Natural killer cell (primary cell): Measurements from ENCODE around the gene F12. TPM values are rescaled to one million over a fixed set of nuclear protein-coding genes. Genes with fewer than 3 reads are reported as not detected.

Source experiments
- ATAC-seq, 3 donors: fragments of 150-1000 bp in 2 of 3; fragments of 200-7000 bp in 1 of 3; cut with Tn5 transposase; 1 replicate in 1 of 3; 2 replicates in 2 of 3; pipeline ENCODE4 v1.10.0; 2021; ENCODE audit warnings: mild to moderate bottlenecking in 2 of 3, moderate library complexity in 2 of 3
- DNase-seq, 2 donors: peaks; one replicate each; pipeline versions ENCODE4 v3.0.0 to v3.0.0-alpha.2; 2013 to 2021; ENCODE audit warnings: mixed read lengths in 1 of 2
- H3K27ac ChIP-seq: one replicate; pipeline ENCODE4 v1.5.1; 2013; ENCODE audit warnings: mild to moderate bottlenecking, low read length
- H3K27me3 ChIP-seq: one replicate; pipeline ENCODE4 v1.6.1; 2013; ENCODE audit warnings: low read length; ENCODE audit not compliant: control insufficient read depth, insufficient read depth
- H3K36me3 ChIP-seq: one replicate; pipeline ENCODE4 v1.6.1; 2013; ENCODE audit warnings: low read length; ENCODE audit not compliant: control insufficient read depth, insufficient read depth
- H3K4me1 ChIP-seq: one replicate; pipeline ENCODE4 v1.6.1; 2013; ENCODE audit warnings: low read length; ENCODE audit not compliant: control insufficient read depth, insufficient read depth
- H3K4me3 ChIP-seq: one replicate; pipeline ENCODE4 v1.5.1; 2013; ENCODE audit warnings: low read length
- H3K9me3 ChIP-seq: one replicate; pipeline ENCODE4 v1.6.1; 2013; ENCODE audit warnings: low read length; ENCODE audit not compliant: control insufficient read depth, insufficient read depth
- H3K27ac Mint-ChIP-seq, 2 donors: one replicate each; pipeline ENCODE4 v1.8.0; 2022; ENCODE audit warnings: mild to moderate bottlenecking in 2 of 2, mixed read lengths in 2 of 2, moderate library complexity in 1 of 2
- H3K27me3 Mint-ChIP-seq, 2 donors: one replicate each; pipeline ENCODE4 v1.8.0; 2022; ENCODE audit warnings: low read depth in 2 of 2, mixed read lengths in 2 of 2
- H3K36me3 Mint-ChIP-seq: one replicate; pipeline ENCODE4 v1.8.0; 2022; ENCODE audit warnings: mixed read lengths
- H3K4me1 Mint-ChIP-seq, 2 donors: one replicate each; pipeline ENCODE4 v1.8.0; 2022; ENCODE audit warnings: mixed read lengths in 2 of 2
- H3K4me3 Mint-ChIP-seq: one replicate; pipeline ENCODE4 v1.8.0; 2022; ENCODE audit warnings: mild to moderate bottlenecking, moderate library complexity, mixed read lengths
- H3K9me3 Mint-ChIP-seq, 2 donors: one replicate each; pipeline ENCODE4 v1.8.0; 2022; ENCODE audit warnings: mixed read lengths in 2 of 2
- WGBS: methylation state at CpG from one replicate; pipeline ENCODE4 v1.1.7; 2013; ENCODE audit warnings: missing lambda C conversion rate; ENCODE audit not compliant: insufficient coverage; 5-methylcytosine and 5-hydroxymethylcytosine counted together
- intact Hi-C: fragments of 100-400 bp; cut with micrococcal nuclease; formaldehyde crosslinking; loops from one replicate; pipeline ENCODE4 v1.14.2; 2022
- total RNA-seq, 4 donors: library from RNA; stranded (reverse); fragments of 120-200 nt in 1 of 4; gene quantifications; one replicate each; pipeline versions ENCODE4 v1.2.3 to v1.2.4, GENCODE V29; 2013 to 2022
- TF ChIP-seq, protein P1 (sequence below): fragments of 200-600 bp; IDR thresholded peaks from one replicate; pipeline ENCODE4 v1.8.0; 2022; ENCODE audit warnings: antibody characterized with exemption

The F12 gene
- total RNA-seq, 3 donors from 2014 or later (not counting 1 experiment from before 2014, with no cell fraction given) = 0.66 to 1.7 (median 0.93) TPM

DNA sequence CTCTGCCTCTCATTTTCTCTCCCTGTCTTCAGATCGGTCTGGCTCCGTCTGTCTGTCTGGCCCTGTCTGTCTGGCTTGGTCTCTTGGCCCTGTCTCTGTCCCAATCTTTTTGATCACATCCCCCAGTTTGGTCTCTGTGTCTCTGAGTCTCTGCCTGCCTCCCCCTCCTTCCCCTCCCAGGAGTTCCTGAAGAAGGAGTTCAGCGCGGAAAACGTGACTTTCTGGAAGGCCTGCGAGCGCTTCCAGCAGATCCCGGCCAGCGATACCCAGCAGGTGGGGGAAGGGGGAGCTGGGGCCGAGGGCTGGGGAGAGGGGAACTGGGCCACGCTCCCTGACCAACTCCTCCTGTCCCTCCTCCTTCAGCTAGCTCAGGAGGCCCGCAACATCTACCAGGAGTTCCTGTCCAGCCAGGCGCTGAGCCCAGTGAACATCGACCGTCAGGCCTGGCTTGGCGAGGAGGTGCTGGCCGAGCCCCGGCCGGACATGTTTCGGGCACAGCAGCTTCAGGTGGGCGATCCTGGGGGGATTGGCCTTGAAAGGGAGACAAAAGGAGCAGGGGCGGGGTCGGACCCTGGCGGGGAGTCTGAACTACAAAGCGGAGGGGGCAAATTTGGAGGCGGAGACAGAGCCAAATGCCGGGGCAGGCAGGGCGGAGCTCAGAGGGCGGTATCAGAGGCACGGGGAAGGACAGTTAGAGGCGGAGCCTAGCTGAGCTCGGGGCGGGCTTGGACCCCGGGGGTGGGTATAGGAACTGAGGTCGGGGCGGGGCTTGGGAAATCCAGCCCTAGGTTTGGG is 42.6 kb downstream of the F12 start:
- TF ChIP-seq, protein P1, sequence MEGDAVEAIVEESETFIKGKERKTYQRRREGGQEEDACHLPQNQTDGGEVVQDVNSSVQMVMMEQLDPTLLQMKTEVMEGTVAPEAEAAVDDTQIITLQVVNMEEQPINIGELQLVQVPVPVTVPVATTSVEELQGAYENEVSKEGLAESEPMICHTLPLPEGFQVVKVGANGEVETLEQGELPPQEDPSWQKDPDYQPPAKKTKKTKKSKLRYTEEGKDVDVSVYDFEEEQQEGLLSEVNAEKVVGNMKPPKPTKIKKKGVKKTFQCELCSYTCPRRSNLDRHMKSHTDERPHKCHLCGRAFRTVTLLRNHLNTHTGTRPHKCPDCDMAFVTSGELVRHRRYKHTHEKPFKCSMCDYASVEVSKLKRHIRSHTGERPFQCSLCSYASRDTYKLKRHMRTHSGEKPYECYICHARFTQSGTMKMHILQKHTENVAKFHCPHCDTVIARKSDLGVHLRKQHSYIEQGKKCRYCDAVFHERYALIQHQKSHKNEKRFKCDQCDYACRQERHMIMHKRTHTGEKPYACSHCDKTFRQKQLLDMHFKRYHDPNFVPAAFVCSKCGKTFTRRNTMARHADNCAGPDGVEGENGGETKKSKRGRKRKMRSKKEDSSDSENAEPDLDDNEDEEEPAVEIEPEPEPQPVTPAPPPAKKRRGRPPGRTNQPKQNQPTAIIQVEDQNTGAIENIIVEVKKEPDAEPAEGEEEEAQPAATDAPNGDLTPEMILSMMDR = no peak
- H3K27ac Mint-ChIP-seq = peak overlapping the region in 1 of 2 donors; percentile 37
- no peak overlapping the region for H3K4me3 ChIP-seq
- peaks cover 25 to 51% of the 10 kb centered on the region in 2 donors for H3K4me1 Mint-ChIP-seq
- H3K27me3 ChIP-seq = no peaks in the 10 kb centered on the region
- no peaks in the 10 kb centered on the region for H3K36me3 Mint-ChIP-seq
- H3K9me3 Mint-ChIP-seq = no peaks in the 10 kb centered on the region
- DNase-seq (no peak), ATAC-seq (no peak)
- no peak overlapping the region for H3K4me3 Mint-ChIP-seq
- peaks cover 62% of the 10 kb centered on the region for H3K36me3 ChIP-seq
- no peaks in the 10 kb centered on the region for H3K9me3 ChIP-seq
- no peak overlapping the region for H3K27ac ChIP-seq
- intact Hi-C loops = no loop called here
- WGBS = 94% methylated on average over 34 of the region's 36 CpGs
- peaks cover 50% of the 10 kb centered on the region for H3K4me1 ChIP-seq
- H3K27me3 Mint-ChIP-seq = no peaks in the 10 kb centered on the region

DNA sequence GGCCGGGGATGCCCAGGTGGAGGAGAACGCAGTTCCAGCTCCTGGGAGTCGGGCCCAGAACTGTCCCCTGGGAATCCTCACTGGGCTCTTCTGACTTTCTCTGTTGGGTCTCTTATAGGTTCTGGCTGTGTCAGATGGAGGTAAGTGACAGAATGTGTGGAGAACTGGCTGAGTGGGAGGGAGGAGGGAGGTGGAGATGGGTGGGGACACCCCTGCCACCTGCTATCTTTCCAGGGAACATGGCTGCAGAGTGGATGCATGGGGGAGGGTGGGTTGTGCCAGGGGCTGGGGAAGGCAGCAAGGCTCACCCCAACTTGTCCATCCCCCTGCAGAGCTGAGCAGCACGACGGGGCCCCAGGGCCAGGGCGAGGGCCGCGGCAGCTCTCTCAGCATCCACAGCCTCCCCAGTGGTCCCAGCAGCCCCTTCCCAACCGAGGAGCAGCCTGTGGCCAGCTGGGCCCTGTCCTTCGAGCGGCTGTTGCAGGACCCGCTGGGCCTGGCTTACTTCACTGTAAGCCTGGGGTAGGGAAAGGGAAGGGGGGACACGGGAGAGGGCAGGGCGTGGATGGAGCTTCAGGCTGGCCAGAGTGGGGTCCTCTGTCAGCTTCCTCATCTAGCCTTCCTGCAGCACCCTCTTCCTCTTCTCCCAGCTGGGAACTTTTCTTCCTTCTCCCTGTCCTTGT is 43.4 kb downstream of the F12 start:
- peaks cover 50% of the 10 kb centered on the region for H3K4me1 ChIP-seq
- peaks cover 55% of the 10 kb centered on the region for H3K36me3 ChIP-seq
- no peaks in the 10 kb centered on the region for H3K9me3 ChIP-seq
- H3K27me3 ChIP-seq = no peaks in the 10 kb centered on the region
- no peak overlapping the region for H3K4me3 ChIP-seq
- ATAC-seq (no peak), DNase-seq (no peak)
- TF ChIP-seq, protein P1 = no peak
- H3K36me3 Mint-ChIP-seq = no peaks in the 10 kb centered on the region
- no peaks in the 10 kb centered on the region for H3K9me3 Mint-ChIP-seq
- H3K27ac Mint-ChIP-seq = peak overlapping the region in 1 of 2 donors; percentile 37
- H3K4me1 Mint-ChIP-seq = peaks cover 24 to 49% of the 10 kb centered on the region in 2 donors
- H3K4me3 Mint-ChIP-seq = no peak overlapping the region
- no peak overlapping the region for H3K27ac ChIP-seq
- WGBS = 97% methylated on average over 14 of the region's 14 CpGs
- no peaks in the 10 kb centered on the region for H3K27me3 Mint-ChIP-seq
- intact Hi-C loops = no loop called here

DNA sequence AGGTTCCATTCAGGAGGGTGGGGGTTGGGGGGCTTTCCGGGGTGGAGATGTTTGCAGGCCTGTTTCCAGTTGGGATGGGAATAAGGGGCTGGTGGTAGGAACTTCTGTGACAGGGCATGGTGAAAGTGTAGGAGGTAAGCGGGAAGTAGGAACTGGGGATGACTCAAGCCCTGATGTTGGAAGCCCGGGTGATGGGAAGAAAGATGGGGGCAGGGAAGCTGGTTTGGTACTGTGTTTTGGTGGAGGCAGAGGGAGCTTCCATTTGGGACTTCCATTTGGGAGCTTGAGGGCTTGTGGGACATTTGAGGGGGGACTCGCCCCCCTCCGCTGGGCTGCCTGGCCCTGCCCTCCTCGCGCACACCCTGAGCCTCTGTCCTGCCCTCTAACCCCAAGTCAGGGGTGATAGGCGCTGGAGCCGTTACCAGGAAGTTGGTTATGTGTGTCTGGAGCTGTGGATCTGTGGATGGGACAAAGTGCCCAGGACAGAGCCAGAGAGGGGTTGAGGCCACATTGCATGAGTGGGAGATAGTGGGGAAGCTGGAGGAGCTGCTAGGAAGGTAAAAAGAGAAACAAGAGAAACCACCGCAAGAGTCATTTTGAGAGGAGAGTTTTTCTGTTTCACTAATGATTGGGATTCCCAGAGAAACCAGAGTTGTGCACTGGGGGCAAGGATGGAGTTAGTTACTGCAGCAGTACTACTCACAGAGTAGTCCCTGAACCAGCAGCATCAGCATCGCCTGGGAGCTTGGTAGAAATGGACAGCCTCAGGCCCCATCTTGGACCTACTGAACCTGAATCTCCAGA is 45.0 kb downstream of the F12 start:
- Mint-ChIP-seq H3K4me1 (peaks cover 32 to 57% of the 10 kb centered on the region in 2 donors), H3K27ac (no peak overlapping the region), H3K9me3 (no peaks in the 10 kb centered on the region), H3K36me3 (no peaks in the 10 kb centered on the region), H3K27me3 (no peaks in the 10 kb centered on the region), H3K4me3 (no peak overlapping the region)
- Histone ChIP-seq H3K9me3 (no peaks in the 10 kb centered on the region), H3K4me3 (no peak overlapping the region), H3K4me1 (peaks cover 52% of the 10 kb centered on the region), H3K27me3 (no peaks in the 10 kb centered on the region), H3K27ac (no peak overlapping the region), H3K36me3 (peaks cover 46% of the 10 kb centered on the region)
- ATAC-seq (no peak), DNase-seq (no peak)
- TF ChIP-seq, protein P1 = no peak
- 74% methylated on average over 11 of the region's 11 CpGs for WGBS
- intact Hi-C loops = loop anchor here (5.0 kb wide), 1 partner anchor 37 kb away; no protein-coding TSS in a partner anchor
